Fibroblast of lung (primary cell): ENCODE data around the gene GLIPR1L2. TPM values are rescaled to one million over a fixed set of nuclear protein-coding genes. Genes with fewer than 3 reads are reported as not detected.

Experiments used
- DNase-seq, 2 donors: peaks; one replicate each; pipeline versions ENCODE4 v3.0.0 to v3.0.0-alpha.2; 2010; ENCODE audit warnings: low read depth in 2 of 2
- H2AFZ ChIP-seq: 2 replicates; pipeline ENCODE4 v1.5.1; 2012; ENCODE audit warnings: low read length, control low read depth, inconsistent platforms
- H3K27ac ChIP-seq: 2 replicates; pipeline ENCODE4 v1.5.1; 2011; ENCODE audit warnings: low read length, control low read depth; ENCODE audit not compliant: insufficient read depth
- H3K27me3 ChIP-seq: 2 replicates; pipeline ENCODE4 v1.5.1; 2011; ENCODE audit warnings: mild to moderate bottlenecking, low read length; ENCODE audit not compliant: control insufficient read depth, insufficient read depth
- H3K36me3 ChIP-seq: 2 replicates; pipeline ENCODE4 v1.5.1; 2011; ENCODE audit warnings: low read length; ENCODE audit not compliant: control insufficient read depth, insufficient read depth
- H3K4me1 ChIP-seq: 2 replicates; pipeline ENCODE4 v1.5.1; 2011; ENCODE audit warnings: low read length; ENCODE audit not compliant: control insufficient read depth, insufficient read depth; ENCODE audit errors: extremely low read depth
- H3K4me2 ChIP-seq: 2 replicates; pipeline ENCODE4 v1.5.1; 2011; ENCODE audit warnings: low read length, control low read depth; ENCODE audit not compliant: insufficient read depth; ENCODE audit errors: extremely low read depth
- H3K4me3 ChIP-seq, 4 experiments: fragments of 200-600 bp in 1 of 4; sonication (generic) in 1 of 4; replicated peaks in 1 of 4; 2 replicates each; pipeline ENCODE4 v1.5.1; 2011 to 2016; ENCODE audit warnings: low read length in 4 of 4, low read depth in 3 of 4, mild to moderate bottlenecking in 3 of 4, control low read depth in 2 of 4, inconsistent platforms in 1 of 4, mixed read lengths in 1 of 4; ENCODE audit not compliant: insufficient read depth in 1 of 4; ENCODE audit errors: control extremely low read depth in 1 of 4
- H3K79me2 ChIP-seq: 2 replicates; pipeline ENCODE4 v1.5.1; 2012; ENCODE audit warnings: mild to moderate bottlenecking, low read length, inconsistent platforms; ENCODE audit not compliant: control insufficient read depth, insufficient read depth
- H3K9ac ChIP-seq: 2 replicates; pipeline ENCODE4 v1.5.1; 2011; ENCODE audit warnings: mild to moderate bottlenecking, low read length, control low read depth; ENCODE audit not compliant: insufficient read depth
- H3K9me3 ChIP-seq: 2 replicates; pipeline ENCODE4 v1.5.1; 2012; ENCODE audit warnings: low read depth, low read length; ENCODE audit not compliant: control insufficient read depth, insufficient read depth
- H4K20me1 ChIP-seq: 2 replicates; pipeline ENCODE4 v1.5.1; 2011; ENCODE audit warnings: low read length; ENCODE audit not compliant: control insufficient read depth, insufficient read depth; ENCODE audit errors: extremely low read depth
- EZH2 ChIP-seq: IDR thresholded peaks from 2 replicates; pipeline ENCODE4 v1.5.1; 2012; ENCODE audit warnings: low read length, control low read depth, mild to moderate bottlenecking; ENCODE audit errors: missing control alignments
- polyA plus RNA-seq, 2 donors: library from polyadenylated mRNA; depleted of rRNA in 1 of 2; stranded (reverse) in 1 of 2; unstranded in 1 of 2; fragments of >200 nt; gene quantifications; 2 replicates each; pipeline ENCODE4 v1.2.1, GENCODE V29; 2011 to 2012; ENCODE audit warnings: missing spikeins in 1 of 2
- total RNA-seq: library from RNA; depleted of rRNA; stranded (reverse); fragments of >200 nt; gene quantifications from 2 replicates; pipeline ENCODE4 v1.2.1, GENCODE V29; 2014
- TF ChIP-seq, protein P1 (sequence below), 2 donors: IDR thresholded peaks in 1 of 2; conservative IDR thresholded peaks in 1 of 2; 1 replicate in 1 of 2; 2 replicates in 1 of 2; pipeline ENCODE4 v1.5.1; 2011 to 2012; ENCODE audit warnings: low read length in 2 of 2, control low read depth in 1 of 2, inconsistent platforms in 1 of 2, low read depth in 1 of 2, mild to moderate bottlenecking in 1 of 2

Gene GLIPR1L2
- total and polyA plus RNA-seq, 2 donors (not counting 1 experiment from before 2014, with no cell fraction given) = 0.33 TPM

GRCh38 chr12:75404231-75404630 is 13.3 kb downstream of the GLIPR1L2 start:
- Histone ChIP-seq H3K4me3 (no peak overlapping the region), H2AFZ (no peak overlapping the region), H3K4me2 (no peak overlapping the region), H4K20me1 (no peaks in the 10 kb centered on the region), H3K27me3 (no peaks in the 10 kb centered on the region), H3K36me3 (no peaks in the 10 kb centered on the region), H3K79me2 (no peaks in the 10 kb centered on the region), H3K4me1 (no peaks in the 10 kb centered on the region), H3K27ac (no peak overlapping the region), H3K9ac (no peak overlapping the region), H3K9me3 (no peaks in the 10 kb centered on the region)
- no peak for TF ChIP-seq EZH2
- TF ChIP-seq, protein P1, sequence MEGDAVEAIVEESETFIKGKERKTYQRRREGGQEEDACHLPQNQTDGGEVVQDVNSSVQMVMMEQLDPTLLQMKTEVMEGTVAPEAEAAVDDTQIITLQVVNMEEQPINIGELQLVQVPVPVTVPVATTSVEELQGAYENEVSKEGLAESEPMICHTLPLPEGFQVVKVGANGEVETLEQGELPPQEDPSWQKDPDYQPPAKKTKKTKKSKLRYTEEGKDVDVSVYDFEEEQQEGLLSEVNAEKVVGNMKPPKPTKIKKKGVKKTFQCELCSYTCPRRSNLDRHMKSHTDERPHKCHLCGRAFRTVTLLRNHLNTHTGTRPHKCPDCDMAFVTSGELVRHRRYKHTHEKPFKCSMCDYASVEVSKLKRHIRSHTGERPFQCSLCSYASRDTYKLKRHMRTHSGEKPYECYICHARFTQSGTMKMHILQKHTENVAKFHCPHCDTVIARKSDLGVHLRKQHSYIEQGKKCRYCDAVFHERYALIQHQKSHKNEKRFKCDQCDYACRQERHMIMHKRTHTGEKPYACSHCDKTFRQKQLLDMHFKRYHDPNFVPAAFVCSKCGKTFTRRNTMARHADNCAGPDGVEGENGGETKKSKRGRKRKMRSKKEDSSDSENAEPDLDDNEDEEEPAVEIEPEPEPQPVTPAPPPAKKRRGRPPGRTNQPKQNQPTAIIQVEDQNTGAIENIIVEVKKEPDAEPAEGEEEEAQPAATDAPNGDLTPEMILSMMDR (conservative IDR thresholded peaks at IDR 0.05 in 1 of 2, IDR thresholded peaks at IDR 0.05 in 1 of 2; ENCODE audit: low read depth in 1 of 2, low read length in 2 of 2) = no peak
- DNase-seq = no peak

DNA sequence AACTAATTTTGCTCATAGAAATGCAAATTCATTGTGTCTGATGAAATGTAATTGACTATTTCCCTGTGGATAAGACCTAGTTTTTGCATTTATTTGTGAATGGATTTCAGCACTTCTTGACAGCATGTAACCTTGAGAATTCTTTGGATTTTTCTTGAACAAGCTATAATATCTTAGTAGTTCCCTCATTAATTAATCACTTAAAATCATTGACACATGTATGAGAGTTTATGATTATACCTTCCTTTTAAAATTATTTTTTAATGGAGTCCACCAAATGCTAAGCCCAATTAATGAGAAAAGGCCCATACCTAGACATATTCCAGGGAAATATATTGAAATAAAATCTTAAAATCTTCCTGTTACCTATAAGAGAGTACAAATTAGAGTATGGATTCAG is 16.8 kb downstream of the GLIPR1L2 start:
- Histone ChIP-seq H3K79me2 (no peaks in the 10 kb centered on the region), H3K9me3 (no peaks in the 10 kb centered on the region), H2AFZ (no peak overlapping the region), H3K4me1 (no peaks in the 10 kb centered on the region), H4K20me1 (no peaks in the 10 kb centered on the region), H3K27ac (no peak overlapping the region), H3K4me2 (no peak overlapping the region), H3K36me3 (no peaks in the 10 kb centered on the region), H3K27me3 (no peaks in the 10 kb centered on the region), H3K4me3 (no peak overlapping the region), H3K9ac (no peak overlapping the region)
- DNase-seq = no peak
- TF ChIP-seq, protein P1 (conservative IDR thresholded peaks at IDR 0.05 in 1 of 2, IDR thresholded peaks at IDR 0.05 in 1 of 2; ENCODE audit: low read depth in 1 of 2, low read length in 2 of 2) = no peak
- no peak for TF ChIP-seq EZH2

- H3K4me2 ChIP-seq = no peak overlapping the region
- H3K79me2 ChIP-seq = no peaks in the 10 kb centered on the region
- DNase-seq = no peak
- no peak for TF ChIP-seq EZH2
- TF ChIP-seq, protein P1 (conservative IDR thresholded peaks at IDR 0.05 in 1 of 2, IDR thresholded peaks at IDR 0.05 in 1 of 2; ENCODE audit: low read depth in 1 of 2, low read length in 2 of 2) = no peak
- H3K9ac ChIP-seq = no peak overlapping the region
- no peaks in the 10 kb centered on the region for H3K27me3 ChIP-seq
- H3K9me3 ChIP-seq = no peaks in the 10 kb centered on the region
- H3K4me3 ChIP-seq = no peak overlapping the region
- no peak overlapping the region for H2AFZ ChIP-seq
- no peaks in the 10 kb centered on the region for H3K4me1 ChIP-seq
- H3K36me3 ChIP-seq = no peaks in the 10 kb centered on the region
- H3K27ac ChIP-seq = no peak overlapping the region
- H4K20me1 ChIP-seq = no peaks in the 10 kb centered on the region
Measured at GRCh38 chr12:75409830-75410229, 18.9 kb downstream of the GLIPR1L2 start.
